SK-N-SH (cell line): Measurements from ENCODE around the gene DDX39B. TPM values are rescaled to one million over a fixed set of nuclear protein-coding genes. Genes with fewer than 3 reads are reported as not detected.
"Not testable (repeated sequence)": the region's sequence is repeated elsewhere in the genome, so short reads cannot be mapped to it uniquely, and the experiment has no call there.

Experiments used
- CTCF ChIA-PET: fragments of 300-600, 350-600 bp; formaldehyde crosslinking; extraction: SDS; loops from one replicate; lab custom pipeline; 2021; lab: Yijun Ruan, JAX
- POLR2A ChIA-PET: fragments of 350-600 bp; sonication (Branson Sonifier 250); formaldehyde crosslinking; extraction: SDS; loops from one replicate; lab custom pipeline; 2020; ENCODE audit warnings: antibody characterized with exemption, inconsistent platforms; lab: Yijun Ruan, JAX
- DNase-seq: peaks from one replicate; pipeline ENCODE4 v3.0.0; 2012
- H2AFZ ChIP-seq: fragments of 200-600 bp; sonication (generic); 2 replicates; pipeline ENCODE4 v1.8.1; 2016; ENCODE audit warnings: antibody characterized with exemption, mild to moderate bottlenecking, low read depth
- H3F3A ChIP-seq: fragments of 200-600 bp; sonication (generic); replicated peaks from 2 replicates; pipeline ENCODE3; 2016; ENCODE audit warnings: antibody characterized with exemption, mild to moderate bottlenecking; ENCODE audit not compliant: insufficient read depth
- H3K27ac ChIP-seq, 2 experiments: fragments of 200-500 bp in 1 of 2; fragments of 200-600 bp in 1 of 2; sonication (Bioruptor generic) in 1 of 2; sonication (generic), shearing (Covaris generic) in 1 of 2; 2 replicates each; pipeline versions ENCODE4 v1.5.1 to v1.6.1; 2014 to 2016; ENCODE audit warnings: low read depth in 2 of 2, inconsistent platforms in 1 of 2, low read length in 1 of 2, mild to moderate bottlenecking in 1 of 2, mixed read lengths in 1 of 2
- H3K27me3 ChIP-seq: fragments of 200-600 bp; sonication (generic), shearing (Covaris generic); 2 replicates; pipeline ENCODE4 v1.6.1; 2016; ENCODE audit warnings: mixed run types; ENCODE audit not compliant: insufficient read depth
- H3K36me3 ChIP-seq, 2 experiments: fragments of 200-500 bp in 1 of 2; fragments of 200-600 bp in 1 of 2; sonication (Bioruptor generic) in 1 of 2; sonication (generic) in 1 of 2; replicated peaks in 1 of 2; 2 replicates each; pipeline versions ENCODE3 to v1.5.1; 2014 to 2016; ENCODE audit warnings: low read length in 1 of 2, mild to moderate bottlenecking in 1 of 2; ENCODE audit not compliant: insufficient read depth in 2 of 2, control insufficient read depth in 1 of 2
- H3K4me1 ChIP-seq, 2 experiments: fragments of 200-500 bp in 1 of 2; fragments of 200-600 bp in 1 of 2; sonication (Bioruptor generic) in 1 of 2; sonication (generic), shearing (Covaris generic) in 1 of 2; 2 replicates each; pipeline versions ENCODE4 v1.5.1 to v1.6.1; 2014 to 2016; ENCODE audit warnings: low read depth in 1 of 2, low read length in 1 of 2, mixed run types in 1 of 2; ENCODE audit not compliant: insufficient read depth in 2 of 2, control insufficient read depth in 1 of 2
- H3K4me2 ChIP-seq: fragments of 200-600 bp; sonication (generic), shearing (Covaris generic); 2 replicates; pipeline ENCODE4 v1.6.1; 2017; ENCODE audit warnings: mixed run types
- H3K4me3 ChIP-seq, 2 experiments: fragments of 200-500 bp in 1 of 2; fragments of 200-600 bp in 1 of 2; sonication (Bioruptor generic) in 1 of 2; sonication (generic), shearing (Covaris generic) in 1 of 2; 2 replicates each; pipeline versions ENCODE4 v1.5.1 to v1.8.1; 2014 to 2016; ENCODE audit warnings: low read depth in 2 of 2, inconsistent platforms in 1 of 2, low read length in 1 of 2, mild to moderate bottlenecking in 1 of 2, mixed read lengths in 1 of 2, moderate library complexity in 1 of 2
- H3K79me2 ChIP-seq: fragments of 200-600 bp; sonication (generic); 2 replicates; pipeline ENCODE4 v1.8.1; 2017; ENCODE audit warnings: mild to moderate bottlenecking; ENCODE audit not compliant: insufficient read depth
- H3K9ac ChIP-seq: fragments of 200-600 bp; sonication (generic); 2 replicates; pipeline ENCODE4 v1.6.1; 2017; ENCODE audit warnings: mixed run types
- H3K9me2 ChIP-seq: fragments of 200-600 bp; sonication (generic); 2 replicates; pipeline ENCODE4 v1.6.1; 2017; ENCODE audit warnings: mixed run types
- H3K9me3 ChIP-seq: fragments of 200-600 bp; sonication (generic); 2 replicates; pipeline ENCODE4 v1.6.1; 2017; ENCODE audit warnings: mixed run types, mild to moderate bottlenecking, moderate library complexity
- H4K20me1 ChIP-seq: fragments of 200-600 bp; sonication (generic); 2 replicates; pipeline ENCODE4 v1.6.1; 2017; ENCODE audit warnings: mild to moderate bottlenecking, mixed run types; ENCODE audit not compliant: insufficient read depth
- EP300 ChIP-seq, 2 experiments: IDR thresholded peaks; 2 replicates each; pipeline versions ENCODE4 v1.4.0 to v1.6.1; 2012; ENCODE audit warnings: borderline replicate concordance in 1 of 2, low read depth in 1 of 2, low read length in 1 of 2
- FOXJ3 ChIP-seq: sonication (generic); formaldehyde crosslinking; IDR thresholded peaks from 2 replicates; pipeline ENCODE4 v1.5.1; 2020; ENCODE audit warnings: mild to moderate bottlenecking, missing genetic modification reagents
- JUND ChIP-seq: IDR thresholded peaks from 2 replicates; pipeline ENCODE4 v1.4.0; 2012
- MEF2A ChIP-seq: IDR thresholded peaks from 2 replicates; pipeline ENCODE4 v1.4.0; 2012; ENCODE audit warnings: low read depth, borderline replicate concordance
- POLR2AphosphoS5 ChIP-seq: IDR thresholded peaks from 2 replicates; pipeline ENCODE4 v1.6.1; 2012; ENCODE audit warnings: low read depth, low read length
- REST ChIP-seq: IDR thresholded peaks from 2 replicates; pipeline ENCODE4 v1.6.1; 2012; ENCODE audit warnings: mild to moderate bottlenecking, low read depth, low read length, moderate library complexity
- SIN3A ChIP-seq: IDR thresholded peaks from 2 replicates; pipeline ENCODE4 v1.6.1; 2012; ENCODE audit warnings: low read depth, mild to moderate bottlenecking, low read length, moderate library complexity, borderline replicate concordance
- TCF12 ChIP-seq: IDR thresholded peaks from 2 replicates; pipeline ENCODE4 v1.4.0; 2012
- USF1 ChIP-seq: IDR thresholded peaks from 2 replicates; pipeline ENCODE4 v1.4.0; 2012; ENCODE audit warnings: low read depth, borderline replicate concordance
- YY1 ChIP-seq: IDR thresholded peaks from 2 replicates; pipeline ENCODE4 v1.4.0; 2012; ENCODE audit warnings: low read depth, mild to moderate bottlenecking
- WGBS: methylation state at CpG from one replicate; pipeline ENCODE4 v1.1.6; 2017; ENCODE audit warnings: low lambda C conversion rate; 5-methylcytosine and 5-hydroxymethylcytosine counted together
- polyA plus RNA-seq, 3 experiments: library from polyadenylated mRNA; depleted of rRNA; stranded (reverse); fragments of >200 nt; gene quantifications; 2 replicates each; pipeline ENCODE4 v1.2.3, GENCODE V29; 2012

DDX39B gene
- polyA plus RNA-seq, 1 of the 3 experiments (the other 2 are of a cell fraction) = 502 TPM

- H3K27ac ChIP-seq, H2AFZ ChIP-seq, H3K4me1 ChIP-seq, H3K9me3 ChIP-seq, H3K36me3 ChIP-seq, DNase-seq, H3K79me2 ChIP-seq, H3K4me2 ChIP-seq, H4K20me1 ChIP-seq, H3K9me2 ChIP-seq, H3K27me3 ChIP-seq, H3F3A ChIP-seq, POLR2A ChIA-PET, H3K4me3 ChIP-seq, H3K9ac ChIP-seq: not testable (repeated sequence)
- 59% methylated on average over 5 of the region's 5 CpGs for WGBS
- CTCF ChIA-PET = interaction anchor here (1.1 to 3.3 kb wide), 5 partner anchors 8 to 44 kb away, joined by 3 to 15 read pairs (median 10); partner anchors contain the start of genes ATP6V1G2 and LTB
These were observed 48.9 kb upstream of the DDX39B start for GRCh38 chr6:31590691-31591090.

- Histone ChIP-seq H2AFZ (no peak overlapping the region), H3K27ac (no peak overlapping the region), H3K9ac (no peak overlapping the region), H3K27me3 (no peaks in the 10 kb centered on the region), H3K36me3 (no peaks in the 10 kb centered on the region), H3K4me1 (no peaks in the 10 kb centered on the region; a peak in 1 of 4 replicates), H3K4me2 (no peak overlapping the region), H4K20me1 (no peaks in the 10 kb centered on the region), H3K9me3 (no peaks in the 10 kb centered on the region), H3K4me3 (no peak overlapping the region), H3K9me2 (no peaks in the 10 kb centered on the region), H3K79me2 (no peaks in the 10 kb centered on the region), H3F3A (no peaks in the 10 kb centered on the region)
- TF ChIP-seq USF1 (no peak), YY1 (no peak), REST (no peak), EP300 (IDR thresholded peaks at IDR 0.05; ENCODE audit: borderline replicate concordance in 1 of 2, low read depth in 1 of 2, low read length in 1 of 2) (no peak), SIN3A (no peak), POLR2AphosphoS5 (no peak), FOXJ3 (CRISPR knock-in tag) (no peak), TCF12 (no peak), MEF2A (no peak), JUND (no peak)
- POLR2A ChIA-PET = interaction anchor here (0.6 kb wide), 1 partner anchor 41 kb away, joined by 3 read pairs; no protein-coding TSS in a partner anchor
- WGBS = 58% methylated on average over 9 of the region's 9 CpGs
- CTCF ChIA-PET = interaction anchor here (1.1 to 17.6 kb wide), 6 partner anchors 8 to 43 kb away, joined by 3 to 312 read pairs (median 12); partner anchors contain the start of genes ATP6V1G2 and LTB
- DNase-seq = no peak
These were observed 47.3 kb upstream of the DDX39B start for GRCh38 chr6:31588871-31589650.
